ENCODE data around the gene HES3. TPM values are rescaled to one million over a fixed set of nuclear protein-coding genes. Genes with fewer than 3 reads are reported as not detected.
"Not testable (repeated sequence)": the region's sequence is repeated elsewhere in the genome, so short reads cannot be mapped to it uniquely, and the experiment has no call there.

Gene HES3
- total RNA-seq, 3 donors from 2014 or later, result not detected

- no peaks in the 10 kb centered on the region for H3K9me3 Mint-ChIP-seq
- H3K4me1 Mint-ChIP-seq (ENCODE audit: low read depth), result peaks cover 9% of the 10 kb centered on the region
- peak overlapping the region; percentile 1 for H3K4me3 Mint-ChIP-seq
- no peaks in the 10 kb centered on the region for H3K36me3 Mint-ChIP-seq (ENCODE audit: insufficient read depth)
- DNase-seq (no peak), ATAC-seq (peak; percentile 11 to 14)
- peaks cover 21% of the 10 kb centered on the region for H3K27me3 Mint-ChIP-seq (ENCODE audit: low read depth)
These were observed 34.1 kb upstream of the HES3 start for GRCh38 chr1:6209661-6210580.

- ATAC-seq, result no peak
- no peaks in the 10 kb centered on the region for H3K9me3 Mint-ChIP-seq
- DNase-seq, result no peak
- H3K27me3 Mint-ChIP-seq (ENCODE audit: low read depth), result peaks cover 24% of the 10 kb centered on the region
- H3K36me3 Mint-ChIP-seq (ENCODE audit: insufficient read depth), result no peaks in the 10 kb centered on the region
- H3K4me3 Mint-ChIP-seq, result no peak overlapping the region
- peaks cover 6% of the 10 kb centered on the region for H3K4me1 Mint-ChIP-seq (ENCODE audit: low read depth)
These were observed 33.2 kb upstream of the HES3 start for GRCh38 chr1:6210591-6211355.

DNA sequence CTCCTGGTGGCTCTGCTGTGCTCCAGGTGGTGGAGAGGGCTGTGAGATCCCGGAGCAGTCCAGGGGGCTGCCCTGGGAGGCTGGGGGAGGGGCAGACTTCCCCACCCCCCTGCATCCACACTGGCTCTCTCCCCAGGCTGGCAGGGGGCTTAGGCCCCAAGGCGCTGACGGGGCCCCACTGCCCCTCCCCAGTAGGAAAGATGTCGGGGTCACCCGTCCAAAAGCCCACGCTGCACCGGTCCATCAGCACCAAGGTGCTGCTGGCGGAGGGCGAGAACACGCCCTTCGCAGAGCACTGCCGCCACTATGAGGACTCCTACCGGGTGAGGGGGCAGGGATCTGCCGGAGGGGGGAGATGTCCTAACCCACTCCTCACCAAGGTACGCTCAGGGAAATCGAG is 32.2 kb upstream of the HES3 start:
- Mint-ChIP-seq H3K4me3 (no peak overlapping the region), H3K9me3 (no peaks in the 10 kb centered on the region), H3K27me3 (ENCODE audit: low read depth) (peaks cover 24% of the 10 kb centered on the region), H3K4me1 (ENCODE audit: low read depth) (peaks cover 6% of the 10 kb centered on the region), H3K36me3 (ENCODE audit: insufficient read depth) (no peaks in the 10 kb centered on the region)
- DNase-seq, result no peak
- no peak for ATAC-seq

DNA sequence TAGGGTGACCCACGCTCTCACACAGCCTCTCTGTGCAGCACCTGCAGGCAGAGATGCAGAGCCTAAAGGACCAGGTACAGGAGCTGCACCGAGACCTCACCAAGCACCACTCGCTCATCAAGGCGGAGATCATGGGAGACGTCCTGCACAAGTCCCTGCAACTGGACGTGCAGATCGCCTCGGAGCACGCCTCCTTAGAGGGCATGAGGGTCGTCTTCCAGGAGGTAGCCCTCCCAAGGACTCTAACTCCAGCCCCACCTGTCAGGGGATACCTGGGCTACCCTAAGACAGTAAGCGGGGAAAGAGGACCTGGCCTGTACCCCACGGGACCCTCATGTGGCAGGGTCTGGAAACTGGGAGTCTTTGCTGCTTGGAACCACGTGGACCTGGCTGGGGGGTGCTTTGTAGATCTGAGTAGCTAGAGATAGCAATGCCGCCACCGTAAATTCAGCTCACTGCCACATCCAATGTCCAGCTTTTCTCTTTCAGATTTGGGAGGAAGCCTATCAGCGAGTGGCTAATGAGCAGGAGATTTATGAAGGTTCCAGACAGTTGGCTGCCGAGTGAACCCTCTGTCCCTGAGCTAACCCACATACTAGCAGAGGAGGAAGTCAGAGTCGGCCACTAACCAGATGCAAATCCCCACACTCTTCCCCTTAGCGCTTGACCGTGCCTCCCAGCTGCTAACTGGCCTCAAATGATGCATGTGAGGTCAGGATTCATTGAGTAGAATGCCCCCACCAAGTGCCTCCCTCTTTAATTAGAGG is 31.6 kb upstream of the HES3 start:
- no peak for ATAC-seq
- no peak for DNase-seq
- Mint-ChIP-seq H3K36me3 (ENCODE audit: insufficient read depth) (no peaks in the 10 kb centered on the region), H3K9me3 (no peaks in the 10 kb centered on the region), H3K4me1 (ENCODE audit: low read depth) (peaks cover 4% of the 10 kb centered on the region), H3K27me3 (ENCODE audit: low read depth) (peaks cover 19% of the 10 kb centered on the region), H3K4me3 (no peak overlapping the region)

DNA sequence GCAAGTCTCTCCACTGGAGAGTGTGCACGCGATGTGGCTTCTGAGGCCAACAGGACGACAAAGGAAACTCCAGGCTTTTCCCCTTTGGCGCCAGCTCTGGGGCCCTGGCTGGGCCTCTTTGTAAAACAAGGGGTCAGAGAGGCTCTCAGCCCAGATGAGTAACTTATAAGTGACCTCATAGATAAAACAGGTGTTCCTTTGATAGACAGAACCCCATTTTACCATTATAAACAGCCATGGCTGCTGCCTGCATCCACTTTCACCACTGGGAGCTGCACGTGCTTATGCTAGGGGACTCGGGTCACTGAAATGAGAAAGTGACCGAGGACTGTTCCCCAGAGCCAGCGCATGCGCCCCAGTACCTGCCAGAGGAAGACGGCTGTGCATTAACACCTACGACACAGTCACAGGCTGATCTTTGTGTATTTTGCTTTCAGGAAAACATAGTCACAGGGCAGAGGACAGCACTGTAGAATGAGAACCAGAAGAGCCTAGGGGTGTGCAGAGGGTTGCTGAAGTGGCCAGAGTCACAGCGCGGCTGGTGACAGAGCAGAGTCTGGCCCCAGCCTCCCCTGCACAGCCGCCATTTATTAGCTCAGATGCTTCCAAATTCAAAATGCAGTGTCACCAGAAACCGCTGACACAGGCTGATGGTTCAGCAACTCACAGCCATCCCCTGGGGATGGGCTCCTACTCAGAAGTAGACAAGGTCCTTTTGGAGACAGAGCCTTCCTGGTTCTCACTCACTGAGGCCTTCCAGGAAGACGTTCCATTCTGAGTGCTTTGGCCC is 25.4 kb upstream of the HES3 start:
- H3K4me3 Mint-ChIP-seq, result no peak overlapping the region
- peaks cover 4% of the 10 kb centered on the region for H3K27me3 Mint-ChIP-seq (ENCODE audit: low read depth)
- ATAC-seq (no peak), DNase-seq (no peak)
- H3K36me3 Mint-ChIP-seq (ENCODE audit: insufficient read depth), result peaks cover 8% of the 10 kb centered on the region
- H3K4me1 Mint-ChIP-seq (ENCODE audit: low read depth), result no peaks in the 10 kb centered on the region
- no peaks in the 10 kb centered on the region for H3K9me3 Mint-ChIP-seq

GRCh38 chr1:6219641-6220040 is 24.3 kb upstream of the HES3 start:
- H3K9me3 Mint-ChIP-seq; H3K27me3 Mint-ChIP-seq (ENCODE audit: low read depth); H3K4me3 Mint-ChIP-seq; H3K4me1 Mint-ChIP-seq (ENCODE audit: low read depth); DNase-seq; ATAC-seq: not testable (repeated sequence)
- H3K36me3 Mint-ChIP-seq (ENCODE audit: insufficient read depth), result peaks cover 15% of the 10 kb centered on the region

- Mint-ChIP-seq H3K27me3 (ENCODE audit: low read depth) (peaks cover 4% of the 10 kb centered on the region), H3K4me1 (ENCODE audit: low read depth) (no peaks in the 10 kb centered on the region), H3K9me3 (no peaks in the 10 kb centered on the region), H3K4me3 (no peak overlapping the region), H3K36me3 (ENCODE audit: insufficient read depth) (peaks cover 17% of the 10 kb centered on the region)
- no peak for ATAC-seq
- DNase-seq, result no peak
These were observed 23.7 kb upstream of the HES3 start for GRCh38 chr1:6220236-6220635.

DNA sequence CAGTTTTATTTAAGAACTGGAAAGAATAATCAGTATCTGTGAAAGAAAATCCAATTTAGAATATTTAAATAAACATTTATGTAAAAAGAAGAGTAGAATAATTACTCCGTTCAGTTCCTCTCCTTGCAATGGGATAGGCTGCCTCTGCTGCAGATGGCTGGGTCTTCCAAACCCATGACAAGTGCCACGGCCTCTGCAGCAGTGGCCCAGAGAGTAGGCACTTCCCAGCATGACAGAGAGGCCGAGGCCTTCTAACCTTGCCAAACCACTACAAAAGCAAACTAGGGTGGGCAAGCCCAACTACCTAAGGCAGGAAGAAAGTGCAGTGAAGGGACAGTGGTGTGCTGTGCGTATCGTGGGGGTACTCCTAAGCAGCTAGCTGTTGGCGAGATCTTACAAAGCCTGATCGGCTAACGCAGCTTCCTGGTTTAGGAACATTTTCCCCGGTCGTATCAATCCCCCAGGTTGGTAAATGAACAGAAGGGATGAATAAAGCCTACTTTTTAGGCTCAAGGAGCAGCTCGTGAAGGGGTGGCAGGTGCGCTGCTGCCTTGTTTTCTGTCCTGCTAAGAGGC is 22.7 kb upstream of the HES3 start:
- Mint-ChIP-seq H3K9me3 (no peaks in the 10 kb centered on the region), H3K4me1 (ENCODE audit: low read depth) (no peaks in the 10 kb centered on the region), H3K27me3 (ENCODE audit: low read depth) (no peaks in the 10 kb centered on the region), H3K4me3 (no peak overlapping the region), H3K36me3 (ENCODE audit: insufficient read depth) (peaks cover 20% of the 10 kb centered on the region)
- DNase-seq (no peak), ATAC-seq (no peak)

- DNase-seq, result no peak
- no peaks in the 10 kb centered on the region for H3K9me3 Mint-ChIP-seq
- H3K4me3 Mint-ChIP-seq, result no peak overlapping the region
- peaks cover 28% of the 10 kb centered on the region for H3K36me3 Mint-ChIP-seq (ENCODE audit: insufficient read depth)
- no peak for ATAC-seq
- no peaks in the 10 kb centered on the region for H3K27me3 Mint-ChIP-seq (ENCODE audit: low read depth)
- no peaks in the 10 kb centered on the region for H3K4me1 Mint-ChIP-seq (ENCODE audit: low read depth)
These were observed 21.3 kb upstream of the HES3 start for GRCh38 chr1:6222636-6223035.

DNA sequence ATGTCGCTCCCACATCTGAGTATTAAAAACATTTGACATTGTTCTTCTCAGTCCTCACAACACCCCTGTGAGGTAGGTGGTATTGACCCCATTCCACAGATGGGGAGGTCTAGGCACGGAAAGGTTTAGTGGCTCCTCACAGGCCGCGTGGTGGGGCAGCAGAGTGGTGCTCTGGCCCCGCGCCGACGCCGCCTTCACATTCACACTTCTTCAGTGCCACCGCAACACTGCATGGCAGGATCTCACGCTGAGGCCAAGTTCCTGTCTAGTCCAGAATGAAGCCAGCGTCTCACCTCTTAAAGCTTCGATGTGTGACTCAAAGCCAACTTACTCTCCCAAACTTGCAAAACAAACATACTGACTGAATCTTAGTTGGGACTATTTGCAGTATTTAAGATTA is 20.4 kb upstream of the HES3 start:
- no peaks in the 10 kb centered on the region for H3K9me3 Mint-ChIP-seq
- no peak for DNase-seq
- no peak for ATAC-seq
- peaks cover 28% of the 10 kb centered on the region for H3K36me3 Mint-ChIP-seq (ENCODE audit: insufficient read depth)
- no peak overlapping the region for H3K4me3 Mint-ChIP-seq
- no peaks in the 10 kb centered on the region for H3K4me1 Mint-ChIP-seq (ENCODE audit: low read depth)
- no peaks in the 10 kb centered on the region for H3K27me3 Mint-ChIP-seq (ENCODE audit: low read depth)

GRCh38 chr1:6224718-6225117 is 19.3 kb upstream of the HES3 start:
- Mint-ChIP-seq H3K27me3 (ENCODE audit: low read depth) (no peaks in the 10 kb centered on the region), H3K4me3 (no peak overlapping the region), H3K4me1 (ENCODE audit: low read depth) (no peaks in the 10 kb centered on the region), H3K9me3 (no peaks in the 10 kb centered on the region), H3K36me3 (ENCODE audit: insufficient read depth) (peaks cover 28% of the 10 kb centered on the region)
- ATAC-seq (no peak), DNase-seq (no peak)

DNA sequence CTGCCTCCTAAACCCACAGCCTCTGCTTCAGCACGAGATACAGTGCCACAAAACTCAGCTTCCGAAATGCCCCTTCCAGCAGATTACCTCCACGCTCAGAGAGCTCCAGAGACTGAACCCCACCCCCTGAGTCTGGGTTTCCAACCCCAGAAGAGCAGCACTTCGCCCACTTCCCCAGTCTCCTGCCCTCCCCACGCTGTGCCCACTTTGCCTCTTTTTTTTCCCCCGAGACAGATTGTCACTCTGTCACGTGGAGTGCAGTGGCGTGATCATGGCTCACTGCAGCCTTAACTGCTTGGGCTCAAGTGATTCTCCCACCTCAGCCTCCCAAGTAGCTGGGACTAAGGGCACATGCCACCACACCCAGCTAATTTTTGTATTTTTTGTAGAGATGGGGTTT is 18.3 kb upstream of the HES3 start:
- no peaks in the 10 kb centered on the region for H3K4me1 Mint-ChIP-seq (ENCODE audit: low read depth)
- peaks cover 27% of the 10 kb centered on the region for H3K36me3 Mint-ChIP-seq (ENCODE audit: insufficient read depth)
- no peaks in the 10 kb centered on the region for H3K9me3 Mint-ChIP-seq
- ATAC-seq (no peak), DNase-seq (no peak)
- no peaks in the 10 kb centered on the region for H3K27me3 Mint-ChIP-seq (ENCODE audit: low read depth)
- H3K4me3 Mint-ChIP-seq, result no peak overlapping the region

DNA sequence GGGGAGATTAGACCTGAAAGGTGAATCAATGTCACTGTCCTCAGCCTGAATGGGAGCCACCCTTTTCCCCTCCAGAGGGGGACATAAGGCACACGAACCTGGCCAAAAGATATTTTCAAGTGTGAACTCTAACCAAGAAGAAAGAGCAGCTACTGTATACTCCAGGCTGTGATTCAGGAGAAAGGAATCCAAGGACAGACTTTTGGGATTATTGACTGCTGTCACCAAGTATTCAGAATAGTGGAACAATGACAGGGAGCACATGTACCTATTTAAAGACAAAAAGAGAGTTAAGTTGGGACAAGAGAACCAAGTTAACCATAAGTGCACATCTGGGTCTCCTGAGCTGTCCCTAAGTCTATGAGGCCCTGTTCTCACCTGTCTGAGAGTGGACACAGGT is 10.6 kb upstream of the HES3 start:
- H3K36me3 Mint-ChIP-seq (ENCODE audit: insufficient read depth), result peaks cover 16% of the 10 kb centered on the region
- no peak for ATAC-seq
- H3K27me3 Mint-ChIP-seq (ENCODE audit: low read depth), result no peaks in the 10 kb centered on the region
- H3K9me3 Mint-ChIP-seq, result no peaks in the 10 kb centered on the region
- H3K4me1 Mint-ChIP-seq (ENCODE audit: low read depth), result peaks cover 15% of the 10 kb centered on the region
- peak overlapping the region; percentile 31 for H3K4me3 Mint-ChIP-seq
- DNase-seq, result no peak

Measured in activated T-cell treated with anti-CD3 and anti-CD28 coated beads, Interleukin-2, amount 50 U/mL, for 4 hours (primary cell).